GM19395 (cell line): Measurements from ENCODE around the gene C1orf232.

Source experiments
- ATAC-seq: cut with Tn5 transposase; IDR thresholded peaks from one replicate; pipeline ENCODE4 v1.9.1; 2021; ENCODE audit warnings: mild to moderate bottlenecking, moderate library complexity; ENCODE audit not compliant: unreplicated experiment

The C1orf232 gene

DNA sequence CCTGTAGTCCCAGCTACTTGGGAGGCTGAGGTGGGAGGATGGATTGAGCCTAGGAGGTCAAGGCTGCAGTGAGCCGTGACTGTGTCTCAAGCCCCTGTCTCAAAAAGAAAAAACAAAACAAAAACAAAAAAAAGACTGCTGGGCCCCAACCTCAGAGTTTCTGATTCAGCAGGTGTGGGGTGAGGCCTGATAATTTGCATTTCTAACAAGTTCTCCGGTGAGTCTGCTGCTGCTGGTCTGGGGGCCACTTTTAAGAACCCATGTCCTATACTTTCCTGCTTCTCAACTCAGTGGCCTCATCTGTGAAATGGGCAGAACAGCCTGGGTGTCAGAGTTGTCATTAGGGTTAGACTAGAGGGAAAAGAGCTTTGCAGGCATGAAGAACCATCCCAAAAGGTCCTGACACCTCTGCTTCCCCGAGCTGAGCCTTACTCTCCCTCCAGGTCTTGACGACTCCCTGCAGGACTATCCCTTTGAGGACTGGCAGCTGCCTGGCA, 11.3 kb upstream of the C1orf232 start:
- ATAC-seq: no peak

GRCh38 chr1:26177182-26177684, 8.5 kb upstream of the C1orf232 start, which contains the start of gene CNKSR1:
Gene CNKSR1, plus strand, starts transcription at chr1:26177491. Its CDS starts 57 bp downstream, at chr1:26177548.
- no peak for ATAC-seq

- ATAC-seq: no peak
Measured at GRCh38 chr1:26175346-26175745, 6.6 kb upstream of the C1orf232 start.

- ATAC-seq: no peak
Measured at GRCh38 chr1:26171084-26172072, 2.6 kb upstream of the C1orf232 start, which contains the start of gene ZNF593OS. Gene ZNF593OS, minus strand, starts transcription at chr1:26171832. Its CDS starts 171 bp downstream, at chr1:26171661.

DNA sequence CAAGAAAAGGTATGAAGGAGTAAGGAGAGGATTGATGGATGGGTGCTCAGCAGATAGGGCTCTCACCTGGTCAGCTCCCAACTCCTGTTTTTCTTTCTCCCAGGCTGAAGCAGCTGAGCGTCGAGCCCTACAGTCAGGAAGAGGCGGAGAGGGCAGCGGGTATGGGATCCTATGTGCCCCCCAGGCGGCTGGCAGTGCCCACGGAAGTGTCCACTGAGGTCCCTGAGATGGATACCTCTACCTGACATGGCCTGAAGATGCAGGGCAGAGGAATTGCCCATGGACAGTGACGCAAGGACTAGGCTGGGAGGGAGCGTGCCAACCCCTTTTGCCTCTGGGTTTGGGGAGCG, 1.7 kb upstream of the C1orf232 start:
- no peak for ATAC-seq

DNA sequence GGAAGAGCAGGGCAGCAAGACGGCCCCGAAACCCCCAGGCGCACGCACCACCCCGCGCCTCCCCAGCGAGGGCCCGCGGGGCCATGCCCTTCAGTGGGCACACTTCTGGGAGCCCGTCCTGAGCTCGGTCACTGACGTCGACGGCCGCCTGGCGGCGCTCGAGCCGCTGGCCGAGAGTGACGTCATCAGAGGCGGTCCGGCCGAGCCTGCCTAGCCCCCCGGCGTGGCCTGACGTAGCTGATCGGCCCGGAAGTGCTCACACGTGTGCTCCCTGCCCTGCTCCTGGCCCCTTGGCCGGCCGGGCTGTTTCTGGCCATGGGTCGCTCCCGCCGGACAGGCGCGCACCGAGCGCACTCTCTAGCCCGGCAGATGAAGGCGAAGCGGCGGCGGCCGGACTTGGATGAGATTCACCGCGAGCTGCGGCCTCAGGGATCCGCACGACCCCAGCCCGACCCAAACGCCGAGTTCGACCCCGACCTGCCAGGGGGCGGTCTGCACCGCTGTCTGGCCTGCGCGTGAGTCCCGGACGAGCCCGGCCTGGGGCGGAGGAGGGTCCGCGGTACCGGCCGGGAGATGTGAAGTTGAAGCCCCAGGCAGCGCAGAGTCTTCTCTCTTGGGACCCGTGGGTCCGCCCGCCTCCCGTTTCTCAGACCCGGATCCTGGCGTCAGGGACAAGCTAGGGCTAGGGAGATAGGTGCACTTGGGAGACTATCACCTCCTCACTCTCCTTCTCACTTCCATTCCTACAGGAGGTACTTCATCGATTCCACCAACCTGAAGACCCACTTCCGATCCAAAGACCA, 1.1 kb upstream of the C1orf232 start, which contains the start of gene ZNF593:
ZNF593 (plus strand) TSS at position 240 of the 803 bp plus-strand sequence; CDS start at position 316, 76 bp downstream.
- peak; percentile 90 for ATAC-seq

DNA sequence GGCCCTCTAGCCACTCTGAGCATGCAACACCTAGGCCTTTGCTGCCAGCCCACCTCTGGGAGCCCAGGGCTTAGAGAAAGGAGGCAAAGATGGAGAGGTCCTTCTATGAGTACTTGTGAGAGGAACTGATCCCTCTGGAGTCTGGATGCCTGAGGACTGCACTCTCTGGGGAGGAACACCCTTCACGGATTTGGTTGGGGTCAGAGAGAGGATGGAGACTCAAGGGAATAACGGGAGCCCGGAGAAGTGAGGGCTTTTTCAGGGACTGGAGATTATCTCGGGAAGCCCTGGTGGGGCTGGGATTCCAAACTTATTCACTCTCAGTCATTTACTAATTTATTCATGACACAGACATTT, 413 bp upstream of the C1orf232 start:
- no peak for ATAC-seq

- ATAC-seq: no peak
Measured at GRCh38 chr1:26166719-26167281, 2.0 kb downstream of the C1orf232 start.

- ATAC-seq: no peak
Measured at GRCh38 chr1:26164861-26165842, 3.6 kb downstream of the C1orf232 start.

GRCh38 chr1:26164036-26164860, 4.5 kb downstream of the C1orf232 start:
- ATAC-seq: no peak

- no peak for ATAC-seq
Measured at GRCh38 chr1:26163684-26164035, 5.1 kb downstream of the C1orf232 start.

DNA sequence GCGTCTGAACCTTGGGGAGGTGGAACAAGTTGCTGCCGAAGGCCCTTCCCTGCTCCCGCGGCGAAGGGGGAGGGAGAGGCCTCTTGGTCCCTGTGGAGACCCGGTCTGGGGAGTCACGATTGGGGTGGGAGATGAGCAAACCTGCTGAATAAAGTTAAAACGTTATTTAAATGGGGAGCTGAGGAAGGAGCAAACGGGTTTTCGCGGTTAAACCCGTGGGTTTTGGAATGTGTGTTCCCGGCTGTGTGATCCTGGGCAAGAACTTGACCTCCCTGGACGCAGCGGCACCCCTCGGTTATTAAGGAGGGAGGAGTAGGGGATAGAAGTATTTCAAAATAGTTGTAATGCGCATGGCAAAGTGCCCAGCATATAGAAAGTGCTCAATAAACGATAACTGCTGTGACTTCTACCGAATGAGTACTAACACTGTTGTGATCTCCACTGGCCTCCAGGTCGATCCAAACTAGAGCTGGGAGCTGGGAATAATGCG, 6.5 kb downstream of the C1orf232 start:
- no peak for ATAC-seq

- ATAC-seq: no peak
Measured at GRCh38 chr1:26161415-26162219, 7.1 kb downstream of the C1orf232 start.

DNA sequence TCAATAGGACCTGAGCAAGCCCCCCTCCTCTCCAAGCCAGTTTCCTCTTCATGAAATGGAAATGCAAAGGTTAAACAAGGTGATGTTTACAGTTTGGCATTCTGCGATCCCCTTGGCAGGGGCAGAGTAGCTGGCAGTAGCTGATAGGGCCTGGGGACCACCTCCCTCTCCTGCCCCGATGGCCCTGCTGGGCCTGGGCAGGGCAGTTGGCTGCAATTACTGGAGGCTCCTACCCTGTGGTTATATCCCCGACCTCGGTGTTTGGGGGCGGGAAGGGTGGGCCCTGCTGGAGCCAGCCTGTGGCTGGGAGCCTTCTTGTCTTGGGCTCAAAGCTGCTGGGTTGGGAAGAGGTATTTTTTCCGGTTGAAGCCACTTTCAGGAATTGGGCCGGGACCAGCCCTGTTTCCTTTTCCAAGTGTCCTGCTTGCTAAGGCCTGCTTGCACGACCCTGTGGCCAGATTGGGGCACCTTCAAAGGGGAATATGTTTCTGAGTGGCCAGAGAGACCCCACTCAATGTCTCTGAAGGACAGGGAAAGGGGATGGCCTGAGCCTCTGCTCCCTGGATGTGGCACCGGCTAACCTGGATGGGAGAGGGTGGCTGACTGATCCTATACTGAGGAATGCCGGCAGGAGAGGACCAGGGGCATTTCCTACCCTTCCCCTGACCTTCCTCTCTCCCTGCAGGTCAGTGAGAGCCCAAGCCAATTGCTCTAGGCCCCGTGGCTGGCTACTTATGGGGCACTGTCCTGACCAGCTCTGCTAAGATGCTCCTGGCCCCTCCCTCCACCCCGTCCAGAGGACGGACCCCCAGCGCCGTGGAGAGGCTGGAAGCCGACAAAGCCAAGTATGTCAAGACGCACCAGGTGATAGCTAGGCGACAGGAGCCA, 8.0 kb downstream of the C1orf232 start:
- no peak for ATAC-seq

- ATAC-seq: no peak
Measured at GRCh38 chr1:26159743-26160039, 9.1 kb downstream of the C1orf232 start.

GRCh38 chr1:26158908-26159742, 9.6 kb downstream of the C1orf232 start, which contains the start of gene FAM110D:
Gene FAM110D, plus strand, starts transcription at chr1:26159079. Its CDS starts 2,213 bp downstream, at chr1:26161292.
- no peak for ATAC-seq
